ENCODE data around the gene ERAL1.

- TF ChIP-seq POLR2A (IDR thresholded peaks at IDR 0.05) (no peak), CTCF (IDR thresholded peaks at IDR 0.05) (no peak)
Observed at GRCh38 chr17:28819582-28819981, 35.2 kb upstream of the ERAL1 start.

Measured in tibial nerve (tissue), 3 donors.